Renal cortex interstitium (tissue), 11 donors: ENCODE data around the gene KRT20. TPM values are rescaled to one million over a fixed set of nuclear protein-coding genes. Genes with fewer than 3 reads are reported as not detected.

ENCODE experiments used
- DNase-seq, 11 donors: peaks; one replicate each; pipeline ENCODE4 v3.0.0-alpha.2; 2013; ENCODE audit warnings: low read depth in 9 of 11, low spot score in 4 of 11; ENCODE audit errors: extremely low read depth in 1 of 11
- polyA plus RNA-seq, 3 donors: library from polyadenylated mRNA; unstranded; fragments of 120-200 nt; gene quantifications; one replicate each; pipeline ENCODE4 v1.2.1, GENCODE V29; 2013; ENCODE audit not compliant: insufficient read length in 3 of 3

Gene KRT20
- polyA plus RNA-seq, 3 donors = 0.11 to 0.19 TPM; not detected in 1

DNA sequence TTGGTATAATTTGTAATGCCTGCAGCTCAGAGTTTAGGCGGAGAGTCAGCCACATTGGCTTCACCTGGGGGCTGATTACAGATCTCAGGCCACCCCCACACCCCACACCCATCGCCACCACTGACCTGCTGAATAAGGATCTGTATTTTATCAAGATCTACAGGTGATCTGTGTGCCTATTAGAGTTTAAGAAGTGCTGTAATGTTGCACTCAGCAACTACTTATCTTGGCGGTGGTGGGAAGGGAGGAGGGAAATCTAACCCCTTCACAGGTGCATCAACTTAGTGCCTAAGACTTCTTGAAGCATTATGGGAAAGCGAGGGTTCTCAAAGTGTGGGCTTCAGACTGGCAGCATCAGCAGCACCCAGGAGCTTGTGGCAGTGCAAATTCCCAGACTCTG lies 17.5 kb upstream of the KRT20 start:
- DNase-seq = no peak

DNA sequence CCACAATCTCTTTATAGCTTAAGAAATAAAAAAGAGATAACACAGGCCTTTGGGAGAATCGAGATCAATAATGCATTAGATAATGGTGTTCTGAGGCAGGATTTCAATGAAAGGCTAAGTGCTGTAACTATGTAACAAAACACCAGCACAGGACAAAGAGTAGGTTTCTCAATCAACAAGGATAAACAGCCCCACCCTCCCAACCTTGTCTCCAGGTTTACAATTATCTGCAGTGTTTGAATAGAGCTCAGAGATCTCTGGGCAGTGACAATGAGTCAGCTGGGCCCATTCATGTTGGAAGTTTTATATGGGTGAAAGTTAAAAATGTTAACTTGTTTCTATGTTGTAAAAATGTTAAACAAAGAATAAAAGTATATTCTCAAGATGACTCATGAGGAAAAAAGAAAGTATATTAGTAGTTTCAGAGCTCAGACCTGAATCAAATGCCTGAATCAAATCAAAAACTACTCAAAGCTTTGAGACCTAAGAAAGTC lies 17.0 kb upstream of the KRT20 start:
- no peak for DNase-seq

DNA sequence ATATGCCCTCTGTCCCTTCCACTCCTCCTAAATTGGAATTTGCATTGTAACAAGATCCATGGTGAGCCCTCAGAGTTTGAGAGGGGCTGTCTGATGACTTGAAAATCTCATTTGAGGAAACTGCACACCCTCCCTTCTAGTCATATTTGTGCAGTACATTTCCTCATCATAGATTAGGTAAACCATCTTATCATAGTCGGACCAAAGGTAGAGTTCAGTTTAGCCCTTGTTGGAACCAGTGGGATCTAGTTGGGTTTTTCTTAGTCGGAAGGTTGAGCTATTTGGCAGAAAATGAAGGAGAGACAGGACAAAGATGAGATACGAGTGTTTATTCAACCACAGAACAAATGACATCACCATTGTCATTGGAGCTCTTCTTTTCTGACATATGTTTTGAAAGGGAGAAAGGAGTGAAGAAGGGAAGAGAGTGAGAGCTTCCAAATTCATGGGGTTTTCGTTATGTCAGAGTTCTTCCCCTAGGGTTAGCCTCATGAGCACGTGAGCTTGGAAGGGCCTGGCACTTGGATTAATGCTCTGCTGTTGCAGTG lies 15.8 kb upstream of the KRT20 start:
- DNase-seq = no peak

DNA sequence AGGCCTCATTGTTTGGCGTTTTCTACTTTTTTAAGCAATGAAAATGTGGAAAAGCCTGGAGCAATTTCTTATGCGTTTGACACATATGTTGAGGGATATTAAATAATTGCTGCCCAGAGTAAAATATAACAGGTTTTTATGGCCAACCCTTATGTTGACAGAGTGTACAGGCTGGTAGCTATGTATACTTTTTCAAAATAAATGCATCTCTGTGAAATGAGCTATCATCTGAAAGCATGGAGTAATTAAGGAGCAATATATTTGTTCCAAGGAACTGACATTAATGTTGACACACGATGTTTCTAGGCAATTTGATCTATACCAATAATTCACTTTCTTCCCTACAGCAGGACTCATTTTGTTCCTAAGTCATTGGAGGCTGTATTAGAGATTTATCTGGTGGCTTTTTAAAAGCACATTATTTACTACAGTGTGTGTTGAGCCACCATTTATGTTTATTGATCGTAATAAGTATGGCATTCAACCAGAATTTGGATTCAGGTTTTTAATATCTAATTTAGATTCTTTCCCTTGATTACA lies 11.9 kb upstream of the KRT20 start:
- DNase-seq = no peak

DNA sequence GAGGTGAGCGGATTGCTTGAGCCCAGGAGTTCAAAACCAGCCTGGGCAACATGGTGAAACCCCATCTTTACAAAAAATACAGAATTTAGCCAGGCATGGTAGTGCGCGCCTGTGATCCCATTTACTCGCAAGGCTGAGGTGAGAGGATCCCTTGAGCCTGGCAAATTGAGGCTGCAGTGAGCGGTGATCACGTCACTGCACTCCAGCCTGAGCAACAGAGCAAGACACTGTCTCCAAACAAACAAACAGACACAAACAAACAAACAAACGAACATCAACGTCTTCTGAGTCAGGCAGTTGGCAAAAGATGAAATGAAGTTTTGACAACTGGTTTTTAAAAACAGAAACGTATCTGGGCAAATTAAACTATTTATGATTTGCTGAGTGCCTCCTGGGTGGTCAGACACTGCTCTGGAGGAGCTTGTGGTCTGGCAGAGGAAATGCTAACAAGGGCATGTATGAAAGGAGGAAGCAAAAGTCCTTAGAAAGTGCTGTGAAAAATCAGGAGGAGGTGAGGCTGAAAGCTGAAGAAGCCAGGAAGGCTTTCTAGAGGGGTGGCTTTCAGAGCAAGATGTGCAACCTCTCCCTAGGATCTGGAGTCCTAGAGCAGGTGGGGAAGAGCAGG lies 10.2 kb upstream of the KRT20 start:
- no peak for DNase-seq

DNA sequence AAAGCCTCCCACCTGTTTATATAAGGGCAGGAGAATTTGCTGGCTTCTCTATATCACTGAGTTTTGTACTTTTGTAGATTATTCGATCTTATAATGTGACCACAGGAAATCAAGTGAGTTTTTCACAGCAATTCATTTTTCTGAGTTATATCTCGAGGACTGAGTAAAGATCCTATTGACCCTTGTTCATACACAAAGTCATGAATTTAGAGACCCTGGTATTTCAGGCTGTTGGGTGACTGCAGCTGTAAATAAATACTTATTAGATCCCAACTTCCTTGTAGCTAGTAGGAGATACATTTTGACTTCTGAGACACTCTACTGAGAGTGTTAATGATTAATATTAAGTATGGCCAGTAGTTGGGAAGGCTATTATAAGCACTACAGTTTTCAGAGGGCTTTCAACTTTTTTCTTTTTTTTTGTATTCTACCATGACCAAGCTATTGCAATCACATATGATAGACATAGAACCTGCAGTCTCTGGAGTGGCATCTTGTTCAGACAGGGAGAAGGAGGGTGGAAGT lies 3.2 kb upstream of the KRT20 start:
- DNase-seq = no peak

DNA sequence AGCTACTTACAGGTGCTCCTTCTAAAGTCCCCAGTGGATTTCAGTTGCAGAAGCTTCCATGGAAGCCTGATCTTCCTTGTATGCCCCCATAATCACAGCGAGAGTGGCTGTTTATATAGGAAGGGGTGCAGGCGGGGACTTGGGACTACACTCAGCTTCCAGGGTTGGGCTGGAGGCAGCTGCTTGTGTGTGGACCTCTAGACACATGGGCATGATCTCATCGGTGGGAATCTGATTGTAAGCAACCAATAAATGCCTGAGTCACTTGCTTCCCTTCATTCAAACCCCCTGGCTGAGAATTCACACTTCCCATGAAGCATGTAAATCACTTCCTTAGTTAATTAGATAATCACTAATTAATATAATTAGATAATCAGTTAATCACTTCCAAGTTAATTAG lies 1.0 kb upstream of the KRT20 start:
- no peak for DNase-seq

DNA sequence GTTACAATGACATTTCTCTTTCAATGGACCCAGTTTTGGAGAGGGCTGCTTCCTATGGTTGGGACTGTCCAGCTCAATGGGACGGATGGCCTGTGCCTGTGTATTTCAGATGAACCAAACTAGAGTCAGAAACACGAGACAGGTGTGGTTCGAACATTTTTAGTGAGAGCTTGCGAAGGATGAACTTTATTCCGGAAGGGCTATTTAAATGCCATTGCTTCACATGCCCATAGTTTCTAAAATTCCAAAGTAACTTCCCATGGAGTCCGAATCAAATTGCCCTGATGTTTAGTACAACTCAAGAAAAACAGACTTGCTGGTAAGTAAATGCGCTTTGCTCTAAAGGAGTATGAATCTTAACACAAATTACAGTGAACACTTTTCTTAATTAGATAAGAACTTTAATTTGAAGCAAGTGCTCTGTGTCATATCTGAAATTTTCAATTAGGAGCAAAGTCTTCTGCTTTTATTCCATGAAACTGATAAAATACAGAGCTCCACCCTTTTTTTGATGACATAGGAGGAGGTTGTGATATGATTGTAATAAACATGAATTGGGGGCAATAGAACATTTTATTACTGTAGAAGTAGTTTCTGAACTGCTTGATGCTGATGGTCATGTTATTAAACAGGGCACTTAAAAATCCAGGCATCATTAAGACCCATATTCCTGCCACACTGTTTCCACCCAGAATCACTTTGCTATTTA lies 1.3 kb downstream of the KRT20 start:
- DNase-seq = no peak

DNA sequence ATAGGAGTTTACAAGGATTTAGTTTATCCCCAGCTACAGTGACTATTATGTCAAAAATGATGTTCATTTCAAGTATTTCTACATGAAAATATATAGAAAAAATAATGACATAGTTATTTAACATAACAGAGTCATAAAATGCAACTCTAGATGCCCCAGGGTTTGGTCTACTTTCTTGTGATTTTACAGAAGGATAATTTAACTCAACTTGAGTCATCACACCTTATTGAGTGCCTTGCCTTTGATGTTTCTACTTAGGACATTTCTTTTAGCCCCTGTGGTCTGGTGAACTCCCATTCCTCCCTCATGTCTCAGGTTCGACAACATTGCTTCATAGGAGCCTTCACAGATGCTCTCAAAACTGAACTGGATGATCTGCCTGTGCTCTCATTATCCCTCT lies 2.0 kb downstream of the KRT20 start:
- DNase-seq = no peak

DNA sequence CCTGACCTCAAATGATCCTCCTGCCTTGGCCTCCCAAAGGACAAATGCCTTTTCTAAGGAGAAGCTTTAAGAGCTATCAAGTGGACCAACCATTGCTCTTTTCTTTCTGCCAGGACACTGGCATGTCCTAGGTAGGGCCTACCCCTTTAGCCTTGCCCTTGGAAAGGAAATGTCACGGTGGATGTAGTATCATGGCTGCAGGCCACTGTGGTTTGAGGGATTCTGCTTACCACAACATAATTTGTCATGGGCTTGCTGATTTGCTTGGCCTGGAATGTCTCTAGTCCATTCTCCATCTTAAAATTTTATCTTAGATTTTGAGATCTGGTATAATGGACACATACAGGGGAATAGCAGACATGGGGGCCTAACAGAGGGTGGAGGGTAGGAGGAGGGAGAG lies 6.0 kb downstream of the KRT20 start:
- DNase-seq = no peak

DNA sequence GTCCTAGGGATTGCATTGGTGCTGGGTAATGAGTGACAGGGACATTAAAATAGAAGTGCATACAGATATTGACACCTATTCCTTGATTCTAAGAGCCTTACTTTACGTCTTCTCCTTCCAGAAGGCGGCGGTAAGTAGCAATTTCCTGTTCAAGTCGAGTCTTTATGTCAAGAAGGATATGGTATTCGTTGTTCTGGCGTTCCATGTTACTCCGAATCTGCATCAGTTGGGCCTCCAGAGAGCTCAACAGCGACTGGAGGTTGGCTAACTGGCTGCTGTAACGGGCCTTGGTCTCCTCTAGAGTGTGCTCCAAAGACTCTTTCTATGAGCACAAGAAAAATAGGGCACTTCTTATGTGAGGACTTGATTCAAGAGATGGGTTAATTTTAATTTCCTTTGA lies 7.0 kb downstream of the KRT20 start:
- no peak for DNase-seq

DNA sequence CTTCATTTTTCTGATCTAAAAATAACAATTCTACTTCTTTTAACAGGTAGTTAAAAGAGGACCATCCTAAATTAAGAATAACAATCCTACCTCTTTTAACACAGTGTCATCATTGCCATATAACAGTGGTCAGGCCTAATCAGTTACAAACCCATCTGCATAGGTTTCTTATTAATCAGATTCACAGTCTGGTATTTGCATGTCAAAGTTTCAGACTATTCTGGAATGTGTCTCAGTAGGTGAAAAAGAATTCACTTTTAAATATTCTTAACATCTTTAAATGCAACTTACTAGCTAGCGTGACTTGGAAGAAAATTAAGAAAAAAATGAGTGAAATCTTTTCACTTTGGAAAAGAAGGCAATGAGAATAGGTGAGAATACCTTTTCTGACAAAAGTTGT lies 11.2 kb downstream of the KRT20 start:
- DNase-seq = no peak

DNA sequence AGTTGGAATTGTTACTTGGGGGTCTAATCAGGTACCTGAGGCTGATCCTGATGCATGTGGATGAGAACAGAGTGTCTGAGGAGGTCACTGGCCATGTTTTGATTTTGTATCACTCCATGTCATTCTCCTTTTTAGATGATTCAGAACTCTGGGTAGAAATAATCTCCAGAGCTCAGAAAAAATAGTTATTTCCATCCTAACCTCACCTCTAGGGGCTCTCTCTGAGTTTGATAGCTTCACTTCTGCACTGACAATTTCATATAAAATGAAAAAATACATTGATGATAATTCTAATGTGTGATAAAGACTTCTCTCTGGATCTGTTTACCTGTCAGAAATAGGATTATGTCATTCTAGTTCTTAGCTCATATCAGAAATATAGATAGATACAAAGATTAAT lies 11.8 kb downstream of the KRT20 start:
- no peak for DNase-seq

DNA sequence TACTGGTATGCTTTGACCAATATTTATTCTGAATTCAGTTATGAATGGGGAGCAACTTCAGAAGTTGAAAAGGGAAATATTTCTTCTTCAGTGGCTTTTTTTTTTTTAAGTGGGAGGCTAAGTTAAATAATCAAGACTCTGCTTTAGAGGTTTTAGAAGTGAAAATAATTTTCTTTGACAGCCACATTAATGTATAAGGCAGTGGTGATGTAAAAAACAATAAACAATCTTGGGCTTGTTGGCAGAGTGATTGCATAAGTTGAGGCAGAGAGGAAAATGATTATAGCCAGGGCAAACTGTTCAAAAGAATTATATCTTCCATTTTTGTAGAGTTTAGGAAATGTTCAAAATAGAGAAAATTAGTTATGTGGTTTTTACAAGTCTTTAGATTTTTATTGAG lies 12.6 kb downstream of the KRT20 start:
- DNase-seq = no peak

DNA sequence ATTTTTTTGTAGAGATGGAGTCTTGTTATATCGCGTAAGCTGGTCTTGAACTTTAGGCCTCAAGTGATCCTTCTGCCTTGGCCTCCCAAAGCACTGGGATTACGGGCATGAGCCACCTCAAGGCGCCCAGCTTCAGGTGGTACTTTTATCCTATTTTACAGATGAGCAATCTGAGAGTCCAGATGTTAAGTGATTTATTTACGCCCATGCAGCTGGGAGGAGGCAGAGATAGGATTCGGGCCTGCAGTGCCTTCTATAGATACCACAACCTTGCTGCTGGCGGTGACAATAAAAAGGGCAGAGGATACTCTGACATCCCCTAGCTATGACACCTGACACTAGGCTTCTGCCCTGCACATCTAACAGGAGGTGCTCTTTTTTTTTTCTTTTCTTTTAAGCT lies 13.7 kb downstream of the KRT20 start:
- no peak for DNase-seq

DNA sequence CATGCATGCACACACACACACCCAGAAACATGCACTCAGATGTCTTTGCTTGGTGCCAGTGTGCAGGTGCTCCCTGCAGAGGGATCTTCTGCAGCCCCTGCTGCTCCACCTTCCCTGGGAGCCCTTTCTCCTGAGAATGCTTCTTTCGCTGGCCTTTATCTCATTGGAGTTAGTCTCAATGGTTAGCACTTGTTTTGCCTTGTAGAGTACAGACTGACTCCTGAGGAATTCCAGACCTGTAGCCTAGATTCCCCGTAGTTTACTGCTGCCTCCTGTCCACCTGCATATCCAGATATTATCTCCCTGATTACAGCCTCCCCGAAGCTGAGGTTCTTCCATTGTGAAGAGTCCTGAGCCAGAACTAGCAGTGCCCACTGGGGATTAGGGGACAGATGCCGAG lies 14.9 kb downstream of the KRT20 start:
- DNase-seq = no peak

DNA sequence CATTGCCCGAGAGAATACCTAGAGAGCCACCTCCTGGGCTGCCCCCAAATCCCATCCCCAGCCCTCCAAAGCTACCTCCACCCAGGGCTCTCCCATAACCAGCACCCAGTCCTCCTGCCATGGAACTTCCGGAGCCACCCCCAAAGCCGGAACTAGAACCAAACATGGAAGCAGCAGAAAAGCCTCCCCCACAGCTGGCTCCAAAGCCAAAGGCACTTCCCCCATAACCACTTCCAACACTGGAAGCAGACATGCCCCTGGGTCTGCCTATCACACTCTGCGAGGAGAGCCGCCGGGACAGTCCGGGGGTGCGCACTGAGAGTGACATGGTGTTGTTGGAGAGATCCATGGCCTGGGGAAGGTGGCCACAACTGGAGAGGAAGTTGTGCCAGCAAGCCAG lies 18.2 kb downstream of the KRT20 start, which contains the start of gene KRT12:
TSS of gene KRT12 (minus strand) at position 386 of the 400 bp plus-strand sequence. CDS start at position 349, 37 bp downstream.
- no peak for DNase-seq

DNA sequence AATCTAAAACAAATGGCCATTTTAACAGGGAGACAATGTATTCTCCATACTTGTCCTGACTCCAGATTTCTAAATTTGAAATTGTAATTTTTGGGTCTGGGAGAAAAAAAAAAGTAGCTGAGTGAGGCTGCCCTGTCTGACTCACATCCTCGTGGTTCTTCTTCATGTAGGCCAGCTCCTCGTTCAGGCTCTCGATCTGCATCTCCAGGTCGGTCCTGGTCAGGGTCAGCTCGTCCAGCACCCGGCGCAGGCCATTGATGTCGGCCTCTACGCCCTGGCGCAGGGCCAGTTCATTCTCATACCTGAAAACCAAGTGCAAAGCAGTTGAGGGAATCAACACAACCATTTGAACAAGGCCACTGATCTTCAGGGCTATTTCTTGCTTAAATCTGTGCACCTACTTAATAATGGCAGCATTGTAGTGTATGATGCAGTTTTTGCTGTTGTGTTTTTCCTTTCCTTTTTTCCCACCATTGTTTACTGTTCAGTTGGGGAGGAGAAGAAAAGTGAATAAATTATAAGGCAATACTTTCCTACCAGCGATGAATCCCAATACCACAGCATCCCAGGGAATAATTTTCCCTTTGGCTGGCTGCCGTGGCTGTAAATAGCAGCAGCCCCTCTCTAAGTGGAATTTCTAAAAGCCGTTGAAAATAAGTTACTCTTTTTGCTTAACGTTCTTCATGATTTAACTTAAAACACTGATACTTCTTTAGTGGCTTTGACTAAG lies 20.2 kb downstream of the KRT20 start:
- no peak for DNase-seq

DNA sequence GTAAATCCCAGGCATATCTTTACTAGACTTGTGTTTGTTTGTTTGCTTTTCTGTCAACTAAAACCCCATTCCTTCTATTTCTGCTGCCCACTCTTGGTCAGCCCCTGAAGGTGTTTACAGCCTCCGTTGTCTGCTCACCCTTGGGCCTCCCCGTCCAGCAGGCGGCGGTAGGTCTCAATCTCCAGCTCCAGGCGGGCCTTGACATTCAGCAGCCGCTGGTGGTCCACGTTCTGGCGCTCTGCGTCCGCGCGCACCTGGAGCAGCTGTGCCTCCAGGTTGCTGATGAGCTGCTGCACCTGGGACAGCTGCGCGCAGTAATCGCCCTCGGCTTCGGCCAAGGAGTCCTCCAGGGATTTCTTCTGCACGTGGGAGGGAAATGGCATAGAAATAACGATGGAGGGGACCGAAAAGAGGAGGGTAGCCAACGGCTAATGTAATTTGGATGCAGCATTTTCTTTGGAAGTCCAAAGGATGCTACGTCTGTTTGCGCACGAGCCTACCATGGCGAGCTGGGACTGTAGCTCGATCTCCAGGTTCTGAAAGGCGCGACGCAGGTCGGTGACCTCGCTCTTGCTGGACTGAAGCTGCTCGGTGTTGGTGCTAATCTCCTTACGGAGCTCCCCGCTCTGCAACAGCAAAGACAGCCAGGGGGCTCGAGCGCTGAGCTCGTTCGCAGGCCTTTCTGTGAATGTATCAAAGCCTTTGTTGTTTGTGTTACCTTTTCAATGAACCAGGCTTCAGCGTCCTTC lies 21.9 kb downstream of the KRT20 start:
- DNase-seq = peak in 4 of 11 donors; percentile 5 to 8 (median 6)
